IPS-18a (cell line): ENCODE data around the gene SLC8A1.

Source experiments
- H3K27ac ChIP-seq: one replicate; pipeline ENCODE4 v1.5.1; 2013; ENCODE audit warnings: low read length
- H3K27me3 ChIP-seq: one replicate; pipeline ENCODE4 v1.6.1; 2013; ENCODE audit warnings: mild to moderate bottlenecking, low read length; ENCODE audit not compliant: control insufficient read depth, insufficient read depth
- H3K36me3 ChIP-seq: one replicate; pipeline ENCODE4 v1.6.1; 2013; ENCODE audit warnings: low read depth, low read length; ENCODE audit not compliant: control insufficient read depth
- H3K4me1 ChIP-seq: one replicate; pipeline ENCODE4 v1.6.1; 2013; ENCODE audit warnings: low read depth, low read length; ENCODE audit not compliant: control insufficient read depth
- H3K4me3 ChIP-seq: one replicate; pipeline ENCODE4 v1.5.1; 2013; ENCODE audit warnings: low read length
- H3K9ac ChIP-seq: one replicate; pipeline ENCODE4 v1.6.1; 2013; ENCODE audit warnings: mild to moderate bottlenecking, low read length, moderate library complexity
- H3K9me3 ChIP-seq: one replicate; pipeline ENCODE4 v1.6.1; 2013; ENCODE audit warnings: low read depth, low read length; ENCODE audit not compliant: control insufficient read depth

Gene SLC8A1

GRCh38 chr2:40436093-40436475 lies 15.8 kb downstream of the SLC8A1 start:
- no peaks in the 10 kb centered on the region for H3K36me3 ChIP-seq
- no peak overlapping the region for H3K4me3 ChIP-seq
- H3K9ac ChIP-seq = no peak overlapping the region
- H3K4me1 ChIP-seq = no peaks in the 10 kb centered on the region
- H3K27me3 ChIP-seq = no peaks in the 10 kb centered on the region
- H3K27ac ChIP-seq = no peak overlapping the region
- no peaks in the 10 kb centered on the region for H3K9me3 ChIP-seq

DNA sequence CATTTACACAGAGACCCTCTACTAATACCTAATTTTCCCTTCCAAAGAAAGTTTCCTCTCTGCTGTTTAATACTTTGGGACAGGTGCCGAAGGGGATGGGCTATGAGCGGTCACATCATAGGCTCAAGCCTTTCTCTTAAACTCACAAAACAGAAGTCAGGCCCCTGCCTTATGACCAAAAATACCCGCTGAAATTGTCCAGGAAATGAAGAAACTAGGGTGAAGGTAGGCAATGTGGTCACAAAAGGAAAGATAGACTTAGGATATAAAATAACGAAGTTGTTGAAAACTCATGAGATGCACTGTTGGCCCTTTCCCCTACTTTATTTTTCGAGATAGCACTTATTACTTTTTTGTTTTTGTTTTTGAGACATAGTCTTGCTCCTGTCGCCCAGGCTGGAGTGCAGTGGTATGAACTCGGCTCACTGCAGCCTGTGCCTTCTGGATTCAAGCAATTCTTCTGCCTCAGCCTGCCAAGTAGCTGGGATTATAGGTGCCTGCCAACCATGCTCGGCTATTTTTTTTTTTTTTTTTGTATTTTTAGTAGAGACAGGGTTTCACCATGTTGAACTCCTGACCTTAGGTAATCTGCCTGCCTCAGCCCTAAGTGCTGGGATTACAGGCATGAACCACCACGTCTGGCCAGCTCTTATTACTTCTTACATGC lies 16.3 kb downstream of the SLC8A1 start:
- H3K27ac ChIP-seq = no peak overlapping the region
- H3K4me3 ChIP-seq = no peak overlapping the region

GRCh38 chr2:40434731-40435271 lies 17.1 kb downstream of the SLC8A1 start:
- Histone ChIP-seq H3K27ac (no peak overlapping the region), H3K9ac (no peak overlapping the region)

More for the DNA sequence above, 16.3 kb downstream of the SLC8A1 start:
- H3K4me1 ChIP-seq = no peaks in the 10 kb centered on the region
- no peaks in the 10 kb centered on the region for H3K27me3 ChIP-seq
- no peaks in the 10 kb centered on the region for H3K9me3 ChIP-seq
- H3K36me3 ChIP-seq = no peaks in the 10 kb centered on the region
- no peak overlapping the region for H3K9ac ChIP-seq

GRCh38 chr2:40433736-40434135 lies 18.2 kb downstream of the SLC8A1 start:
- Histone ChIP-seq H3K27ac (no peak overlapping the region), H3K36me3 (no peaks in the 10 kb centered on the region), H3K27me3 (no peaks in the 10 kb centered on the region), H3K9ac (no peak overlapping the region), H3K4me1 (no peaks in the 10 kb centered on the region), H3K4me3 (no peak overlapping the region), H3K9me3 (no peaks in the 10 kb centered on the region)

More at GRCh38 chr2:40434731-40435271, 17.1 kb downstream of the SLC8A1 start:
- Histone ChIP-seq H3K36me3 (no peaks in the 10 kb centered on the region), H3K9me3 (no peaks in the 10 kb centered on the region), H3K4me1 (no peaks in the 10 kb centered on the region), H3K4me3 (no peak overlapping the region), H3K27me3 (no peaks in the 10 kb centered on the region)

DNA sequence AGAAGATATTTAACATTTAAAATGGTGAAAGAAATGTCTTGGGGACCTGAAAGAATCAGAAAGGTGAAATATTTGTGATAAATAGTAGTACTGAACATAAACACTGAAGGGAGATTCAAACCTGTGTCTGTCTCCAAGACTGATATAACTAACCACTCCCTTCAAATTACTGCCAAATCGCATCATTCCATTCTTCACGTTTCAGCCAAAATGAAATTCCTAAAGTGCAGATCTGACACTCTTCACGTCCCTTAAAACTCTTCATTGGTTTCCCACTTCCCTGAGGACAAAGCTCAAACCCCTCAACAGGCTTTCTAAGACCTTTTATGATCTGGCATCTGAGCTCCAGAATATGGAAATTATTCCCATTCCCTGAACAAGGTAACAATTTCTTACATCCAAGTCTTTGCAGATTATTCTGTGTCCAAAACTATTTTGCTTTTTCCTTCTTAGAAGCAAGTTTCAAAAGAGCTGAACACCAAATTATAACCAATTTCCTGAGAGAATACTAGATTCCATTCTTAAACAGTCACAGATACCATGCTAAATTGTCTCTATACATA lies 18.9 kb downstream of the SLC8A1 start:
- Histone ChIP-seq H3K9ac (no peak overlapping the region), H3K27me3 (no peaks in the 10 kb centered on the region), H3K9me3 (no peaks in the 10 kb centered on the region), H3K27ac (no peak overlapping the region), H3K4me1 (no peaks in the 10 kb centered on the region), H3K4me3 (no peak overlapping the region), H3K36me3 (no peaks in the 10 kb centered on the region)

DNA sequence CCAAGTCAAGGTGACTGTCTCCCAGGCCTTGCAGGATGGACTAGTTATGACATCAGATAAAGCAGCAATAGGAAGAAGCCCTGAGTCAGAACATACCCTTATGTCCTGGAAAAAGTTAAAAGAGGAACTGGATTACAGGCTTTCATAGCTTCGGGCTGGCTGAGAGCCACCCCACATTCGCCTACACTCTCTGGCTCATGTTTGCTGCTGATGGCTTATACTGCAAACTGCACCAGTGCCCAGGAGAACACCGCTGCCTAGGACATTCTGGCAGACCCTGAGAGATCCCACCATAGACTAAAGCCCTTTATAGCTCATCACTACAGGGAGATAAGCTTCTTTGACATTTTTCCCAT lies 20.3 kb downstream of the SLC8A1 start:
- Histone ChIP-seq H3K27ac (no peak overlapping the region), H3K4me3 (no peak overlapping the region), H3K9me3 (no peaks in the 10 kb centered on the region), H3K27me3 (no peaks in the 10 kb centered on the region), H3K4me1 (no peaks in the 10 kb centered on the region), H3K9ac (no peak overlapping the region), H3K36me3 (no peaks in the 10 kb centered on the region)

GRCh38 chr2:40430776-40431599 lies 20.9 kb downstream of the SLC8A1 start:
- Histone ChIP-seq H3K4me1 (no peaks in the 10 kb centered on the region), H3K27ac (no peak overlapping the region), H3K27me3 (no peaks in the 10 kb centered on the region), H3K36me3 (no peaks in the 10 kb centered on the region), H3K9ac (no peak overlapping the region), H3K4me3 (no peak overlapping the region), H3K9me3 (no peaks in the 10 kb centered on the region)

- no peaks in the 10 kb centered on the region for H3K27me3 ChIP-seq
- H3K4me3 ChIP-seq = no peak overlapping the region
- no peaks in the 10 kb centered on the region for H3K4me1 ChIP-seq
- no peaks in the 10 kb centered on the region for H3K36me3 ChIP-seq
- H3K9me3 ChIP-seq = no peaks in the 10 kb centered on the region
- H3K27ac ChIP-seq = no peak overlapping the region
- no peak overlapping the region for H3K9ac ChIP-seq
Measured at GRCh38 chr2:40428439-40428838, 23.5 kb downstream of the SLC8A1 start.

- H3K4me1 ChIP-seq = no peaks in the 10 kb centered on the region
- H3K9me3 ChIP-seq = no peaks in the 10 kb centered on the region
- H3K27me3 ChIP-seq = no peaks in the 10 kb centered on the region
- H3K4me3 ChIP-seq = no peak overlapping the region
- no peak overlapping the region for H3K9ac ChIP-seq
- H3K36me3 ChIP-seq = no peaks in the 10 kb centered on the region
- H3K27ac ChIP-seq = no peak overlapping the region
Measured at GRCh38 chr2:40421631-40422297, 30.1 kb downstream of the SLC8A1 start.

DNA sequence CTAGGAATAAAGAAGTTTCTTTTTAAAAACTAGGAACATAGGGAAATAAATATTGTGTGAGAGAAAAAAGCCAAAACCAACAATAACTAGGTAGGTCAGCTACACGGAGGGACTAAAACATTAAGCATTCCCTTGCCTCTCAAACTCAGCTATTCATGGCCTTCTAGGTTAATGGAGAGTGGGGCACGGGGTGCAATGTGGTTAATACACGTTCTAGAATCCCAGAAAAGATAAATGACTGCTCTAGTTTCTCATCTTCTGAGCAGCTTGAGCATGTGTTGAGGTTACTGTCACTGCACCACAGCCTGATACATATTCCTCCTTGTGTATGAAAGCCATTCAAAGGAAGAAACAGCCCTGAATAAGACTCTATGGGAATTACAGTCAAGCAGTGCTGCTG lies 31.4 kb downstream of the SLC8A1 start:
- Histone ChIP-seq H3K4me1 (no peaks in the 10 kb centered on the region), H3K27me3 (no peaks in the 10 kb centered on the region), H3K9me3 (no peaks in the 10 kb centered on the region), H3K36me3 (no peaks in the 10 kb centered on the region), H3K9ac (no peak overlapping the region), H3K27ac (no peak overlapping the region), H3K4me3 (no peak overlapping the region)

DNA sequence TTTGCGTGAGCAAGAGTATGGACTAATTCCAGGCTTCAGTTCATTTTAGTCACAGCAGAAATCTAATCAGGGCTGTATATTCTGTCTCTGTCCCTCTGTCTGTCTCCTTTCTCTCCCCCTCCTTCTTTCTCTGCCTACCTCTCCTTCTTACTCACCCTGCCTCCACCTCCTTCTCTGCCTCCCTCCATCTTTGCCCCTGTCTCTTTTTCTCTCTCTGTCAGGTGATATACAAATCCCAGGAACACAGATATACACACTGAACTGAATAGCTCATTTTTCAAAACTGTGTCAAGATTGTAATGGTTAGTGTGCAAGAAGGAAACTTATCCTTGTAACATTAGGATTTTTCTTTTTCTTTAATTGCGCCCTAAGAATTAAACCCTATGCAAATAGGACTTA lies 32.5 kb downstream of the SLC8A1 start:
- H3K4me3 ChIP-seq = no peak overlapping the region
- no peak overlapping the region for H3K27ac ChIP-seq
- H3K27me3 ChIP-seq = no peaks in the 10 kb centered on the region
- no peaks in the 10 kb centered on the region for H3K9me3 ChIP-seq
- H3K4me1 ChIP-seq = no peaks in the 10 kb centered on the region
- H3K9ac ChIP-seq = no peak overlapping the region
- no peaks in the 10 kb centered on the region for H3K36me3 ChIP-seq
